D341Med (cell line): ENCODE results near the gene SDR39U1.

Experiments used
- DNase-seq: peaks from one replicate; pipeline ENCODE4 v3.0.0; 2012; ENCODE audit warnings: low spot score

The SDR39U1 gene

DNA sequence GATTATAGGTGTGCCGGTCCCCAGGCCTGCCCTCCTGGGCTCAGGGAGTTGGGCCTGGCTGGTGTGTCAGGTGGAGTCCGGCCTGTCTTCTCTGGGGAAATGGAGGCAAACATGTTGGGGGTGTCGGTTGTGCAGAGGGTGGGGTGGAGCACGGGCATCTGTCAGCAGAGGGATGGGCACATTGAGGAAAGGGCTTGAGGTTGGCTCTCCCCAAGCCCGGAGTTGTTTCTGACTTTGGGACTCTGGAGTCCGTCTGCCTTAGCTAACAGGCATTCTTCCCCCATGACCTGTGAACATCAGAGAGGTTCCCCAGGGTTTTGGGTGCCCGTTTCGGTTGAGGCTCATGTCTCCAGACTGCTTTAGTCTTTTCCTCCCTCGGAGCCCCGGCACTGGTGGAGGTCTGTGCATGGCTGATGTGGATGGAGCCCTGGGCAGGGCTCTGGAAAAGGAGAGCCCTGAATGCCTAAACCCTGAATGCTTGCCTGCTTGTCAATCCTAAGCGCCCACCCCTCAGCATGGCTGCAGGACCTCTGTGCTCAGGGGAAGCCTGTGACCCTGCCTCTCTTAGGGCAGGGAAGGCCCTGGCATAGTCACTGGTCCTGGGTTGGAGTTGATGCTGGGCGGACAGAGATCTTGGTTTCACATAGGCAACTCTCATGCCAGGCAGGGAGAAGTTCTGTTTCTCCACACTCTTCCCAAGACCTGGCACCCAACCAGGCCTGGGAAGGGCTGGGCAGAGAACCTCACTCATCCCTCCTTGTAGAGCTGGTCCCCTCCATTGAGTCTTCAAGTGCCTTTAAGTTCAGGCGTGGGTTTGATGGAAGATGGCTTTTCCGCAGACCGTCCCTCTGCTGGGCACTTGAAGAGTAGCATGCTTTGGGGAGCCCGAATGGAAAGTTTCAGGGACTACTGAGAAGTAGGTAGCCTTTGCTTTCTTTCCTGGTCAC, 30.9 kb downstream of the SDR39U1 start:
- DNase-seq, result peak; percentile 71

DNA sequence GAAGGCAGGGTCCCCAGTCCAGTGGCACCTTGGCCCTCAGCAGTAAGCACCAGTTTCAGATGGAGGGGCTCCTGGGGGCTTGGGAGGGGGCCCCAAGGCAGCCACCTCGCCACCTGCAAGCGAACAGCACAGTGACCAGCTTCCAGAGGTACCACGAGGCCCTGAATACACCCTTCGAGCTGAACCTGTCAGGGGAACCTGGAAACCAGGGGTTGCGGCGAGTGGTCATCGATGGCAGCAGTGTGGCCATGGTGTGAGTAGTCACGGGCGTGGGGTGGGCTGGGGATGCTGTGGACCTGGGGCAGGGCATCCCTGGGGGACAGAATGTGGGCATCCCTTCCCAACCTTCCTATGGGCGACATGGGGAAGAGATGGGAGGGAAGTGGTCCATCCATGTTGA, 32.6 kb downstream of the SDR39U1 start:
- no peak for DNase-seq

DNA sequence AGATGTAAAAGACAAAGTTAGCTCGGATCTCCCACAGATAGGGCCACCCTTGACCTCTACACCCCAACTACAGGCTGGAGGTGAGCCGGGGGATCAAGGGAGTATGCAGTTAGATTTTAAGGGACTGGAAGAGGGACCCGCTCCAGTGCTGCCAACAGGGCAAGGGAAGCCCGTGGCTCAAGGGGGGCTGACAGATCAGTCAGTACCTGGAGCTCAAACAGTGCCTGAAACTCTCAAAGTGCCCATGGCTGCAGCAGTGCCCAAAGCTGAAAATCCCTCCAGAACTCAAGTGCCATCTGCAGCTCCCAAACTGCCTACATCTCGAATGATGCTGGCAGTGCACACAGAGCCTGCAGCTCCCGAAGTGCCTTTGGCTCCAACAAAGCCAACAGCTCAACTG, 33.4 kb downstream of the SDR39U1 start:
- no peak for DNase-seq

DNA sequence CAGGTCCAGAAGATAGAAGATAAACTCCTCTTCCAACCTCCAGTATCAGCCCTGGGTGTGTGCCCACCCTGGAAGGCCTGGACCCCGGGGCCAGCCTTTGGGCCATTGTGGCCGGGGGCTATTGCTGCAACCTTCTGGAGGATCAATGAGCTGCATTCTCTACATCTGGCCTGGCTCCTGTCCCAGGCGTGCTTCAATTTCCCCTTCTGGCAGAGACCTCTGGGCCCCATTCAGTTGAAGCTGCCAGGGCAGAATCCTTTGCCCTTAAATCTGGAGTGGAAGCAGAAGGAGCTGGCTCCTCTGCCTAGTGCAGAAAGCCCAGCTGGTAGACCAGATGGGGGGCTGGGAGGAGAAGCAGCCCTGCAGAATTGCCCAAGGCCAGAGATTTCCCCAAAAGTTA, 33.8 kb downstream of the SDR39U1 start:
- DNase-seq, result no peak

DNA sequence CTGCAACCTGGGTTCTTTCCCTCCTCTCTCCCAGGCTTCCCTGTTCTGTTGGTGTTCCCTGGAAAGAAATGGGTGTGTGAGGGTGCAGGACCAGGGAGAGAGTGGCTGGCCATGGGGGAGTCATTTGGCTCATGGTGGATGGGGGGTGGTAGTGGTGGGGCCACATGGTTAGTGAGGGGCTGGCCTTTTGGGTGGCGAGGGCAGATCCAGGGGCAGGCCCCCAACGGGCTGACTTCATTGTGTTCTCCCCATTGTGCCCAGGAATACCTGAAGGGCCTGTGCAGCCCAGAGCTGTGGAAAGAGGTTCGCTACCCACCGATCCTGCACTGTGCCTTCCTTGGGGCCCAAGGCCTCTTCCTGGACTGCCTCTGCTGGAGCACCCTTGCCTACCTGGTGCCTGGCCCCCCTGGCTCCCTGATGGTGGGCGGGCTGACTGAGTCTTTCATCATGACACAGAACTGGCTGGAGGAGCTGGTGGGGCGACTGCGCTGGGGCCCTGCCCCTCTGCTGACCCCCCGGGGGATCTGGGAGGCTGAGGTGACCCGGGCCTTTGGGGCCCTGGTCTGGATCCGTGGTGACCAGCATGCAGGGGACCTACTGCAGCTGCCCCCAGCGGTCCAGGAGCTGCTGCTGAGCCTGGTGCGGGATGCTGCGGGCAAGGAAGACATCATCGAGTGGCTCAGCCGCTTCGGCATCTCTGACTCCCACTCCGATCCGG, 34.8 kb downstream of the SDR39U1 start:
- DNase-seq, result no peak

DNA sequence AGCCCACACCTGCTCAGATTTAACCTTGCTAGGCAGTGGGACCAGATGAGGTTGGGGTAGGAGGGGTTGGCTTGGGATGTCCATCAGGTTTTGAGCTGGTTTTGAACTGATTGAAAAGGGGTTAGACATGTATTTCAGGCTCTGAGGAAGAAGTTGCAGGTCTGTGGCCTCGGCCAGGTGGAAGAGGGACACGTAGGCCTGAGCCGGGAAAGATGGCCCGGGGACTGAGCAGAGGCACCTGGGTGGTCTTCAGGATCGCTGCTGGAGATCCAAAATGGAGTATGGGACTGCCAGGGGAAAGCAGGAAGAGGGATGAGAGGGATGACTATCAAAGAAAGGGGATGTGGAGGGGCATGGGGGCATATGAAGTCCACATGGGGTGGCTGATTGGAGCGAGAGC, 36.2 kb downstream of the SDR39U1 start:
- DNase-seq, result no peak

DNA sequence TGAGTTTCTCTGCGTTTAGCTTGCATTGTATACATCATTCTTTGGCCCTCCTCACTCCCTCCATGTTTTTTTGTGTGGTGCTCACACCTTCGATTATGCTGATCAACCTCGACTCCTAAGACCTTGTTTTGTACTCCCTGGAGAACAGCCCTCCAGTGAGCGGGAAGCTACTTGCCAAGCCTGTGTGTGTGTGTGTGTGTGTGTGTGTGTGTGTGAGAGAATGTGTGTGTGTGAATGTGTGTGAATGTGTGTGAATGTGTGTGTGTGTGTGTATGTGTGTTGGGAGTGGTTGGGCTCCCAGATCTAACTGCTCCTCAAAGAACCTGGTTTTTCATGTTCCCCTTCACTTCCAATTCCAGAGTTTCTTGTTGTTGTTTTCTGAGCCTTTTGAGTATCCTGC, 37.8 kb downstream of the SDR39U1 start:
- no peak for DNase-seq

DNA sequence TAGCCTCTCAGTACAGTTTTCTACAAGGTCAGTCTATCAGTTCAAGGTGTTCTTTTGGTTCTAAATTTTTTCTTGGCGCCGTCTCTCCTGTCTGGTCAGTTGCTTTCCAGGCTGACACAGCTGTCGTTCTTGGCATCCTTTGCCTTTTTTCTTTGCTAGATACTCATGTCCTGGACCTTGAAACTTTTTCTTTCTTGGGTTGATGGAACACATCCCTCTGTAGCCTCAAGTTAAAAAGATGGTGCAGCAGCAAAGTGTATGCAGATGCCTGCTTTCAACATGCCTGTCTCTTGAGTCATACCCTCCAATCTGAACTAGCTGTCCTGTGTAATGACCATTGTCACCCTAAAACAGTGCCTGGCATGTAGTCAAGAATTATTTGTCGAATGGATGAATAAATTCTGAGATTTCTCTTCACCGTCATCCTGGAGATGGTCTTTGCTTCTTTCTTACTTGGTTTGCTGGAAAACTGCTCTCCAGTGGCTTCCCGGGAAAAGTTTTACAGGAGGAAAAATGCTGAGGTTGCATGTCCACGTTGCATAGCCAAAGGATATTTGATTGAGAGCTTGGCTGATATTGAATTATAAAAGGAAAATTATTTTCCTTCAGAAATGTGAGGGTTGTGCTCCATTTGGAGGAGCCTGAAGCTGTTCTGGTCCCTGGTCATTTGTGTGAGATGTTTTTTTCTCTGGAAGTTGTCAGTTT, 39.1 kb downstream of the SDR39U1 start:
- DNase-seq, result no peak

DNA sequence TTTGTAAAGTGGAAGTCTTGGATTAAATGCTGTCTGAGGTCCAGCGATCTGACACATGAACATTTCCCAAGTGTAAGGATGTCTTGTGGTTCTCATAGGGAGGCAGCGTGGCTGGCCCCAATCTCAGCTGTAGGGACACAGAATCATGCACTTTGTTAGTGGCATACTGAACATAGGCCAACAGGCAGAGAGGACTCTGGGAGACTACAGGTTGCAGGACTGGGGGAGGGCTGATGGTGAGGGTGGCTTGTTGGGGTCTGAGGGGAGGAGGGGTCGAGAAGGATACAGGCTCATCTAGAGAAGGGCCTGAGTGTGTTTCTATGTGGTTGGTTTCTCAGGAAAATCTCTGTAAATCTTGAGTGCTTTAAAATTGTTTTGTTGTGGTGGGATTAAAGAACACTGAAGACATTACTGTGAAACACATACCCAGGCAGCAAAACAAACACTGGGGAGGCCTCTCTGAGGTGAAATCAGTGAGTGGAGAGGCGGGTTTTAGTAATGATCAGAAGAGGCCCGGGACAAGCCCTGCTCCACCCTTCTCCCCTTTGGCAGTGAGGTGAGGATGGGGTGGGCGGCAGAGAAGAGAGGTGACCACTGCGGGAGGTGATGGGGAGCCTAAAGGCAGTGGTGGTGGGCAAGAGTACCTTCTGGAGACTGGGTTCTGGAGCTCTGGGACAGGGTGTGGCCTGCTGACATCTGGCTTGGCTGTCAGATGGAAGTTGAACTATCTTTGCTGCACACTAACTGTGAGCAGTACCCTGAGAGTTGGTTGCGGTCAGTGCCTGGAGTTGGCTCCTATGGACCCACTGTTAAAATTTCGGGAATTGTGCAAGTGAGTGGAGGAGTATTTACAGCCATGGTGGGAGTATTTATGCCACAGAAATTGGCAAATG, 40.5 kb downstream of the SDR39U1 start:
- no peak for DNase-seq

DNA sequence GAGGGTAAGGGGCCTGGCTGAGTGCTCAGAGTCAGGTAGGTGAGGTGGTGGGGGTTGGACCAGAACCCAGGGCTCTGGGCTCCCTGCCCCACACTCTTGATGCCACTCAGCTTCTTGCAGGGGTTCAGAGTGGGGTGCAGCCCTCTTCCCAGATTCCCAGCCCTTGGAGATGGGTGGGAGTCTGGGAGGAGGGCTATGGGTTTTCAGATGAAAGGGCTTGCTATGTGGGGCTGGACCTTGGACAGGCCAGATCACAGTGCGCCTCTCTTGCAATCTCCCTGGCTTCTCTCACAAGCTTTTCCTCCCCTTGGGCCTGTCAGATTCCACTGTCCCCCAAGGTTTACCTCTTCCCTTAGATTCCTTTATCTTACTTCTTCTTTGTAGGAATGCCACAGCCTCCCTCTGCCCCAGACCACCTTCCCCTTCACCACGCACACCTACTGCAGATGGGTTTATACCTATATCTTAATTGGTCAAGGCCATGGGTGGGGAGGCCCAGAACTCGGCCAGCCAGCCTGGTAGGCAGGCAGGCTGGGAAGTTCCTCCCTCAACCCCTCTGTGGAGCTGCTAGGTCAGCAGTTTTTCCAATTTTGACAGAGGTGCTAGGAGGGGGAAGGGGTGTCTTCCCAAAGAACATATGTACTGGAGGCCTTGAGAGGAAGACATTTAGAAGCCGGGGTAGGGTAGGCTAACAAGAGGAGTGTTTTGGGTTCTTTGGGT, 42.4 kb downstream of the SDR39U1 start:
- no peak for DNase-seq

DNA sequence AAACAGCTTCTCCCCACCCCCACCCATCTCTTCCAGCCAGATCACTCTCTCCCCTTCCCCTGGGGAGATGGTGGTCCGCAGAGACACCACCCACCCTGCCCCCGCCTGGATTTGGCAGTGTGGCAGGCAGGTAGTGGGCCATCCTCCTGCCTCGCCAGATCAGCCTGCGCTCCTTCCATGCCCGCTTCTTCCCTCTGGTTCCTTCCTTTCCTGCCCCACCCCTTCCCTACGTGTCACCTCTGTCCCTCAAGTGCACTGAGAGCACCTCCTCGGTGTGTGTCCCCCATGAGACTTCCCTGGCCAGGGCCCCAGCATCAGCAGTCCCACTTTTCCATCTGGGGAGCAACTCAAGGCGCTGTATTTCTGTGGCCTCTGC, 43.1 kb downstream of the SDR39U1 start:
- DNase-seq, result no peak

DNA sequence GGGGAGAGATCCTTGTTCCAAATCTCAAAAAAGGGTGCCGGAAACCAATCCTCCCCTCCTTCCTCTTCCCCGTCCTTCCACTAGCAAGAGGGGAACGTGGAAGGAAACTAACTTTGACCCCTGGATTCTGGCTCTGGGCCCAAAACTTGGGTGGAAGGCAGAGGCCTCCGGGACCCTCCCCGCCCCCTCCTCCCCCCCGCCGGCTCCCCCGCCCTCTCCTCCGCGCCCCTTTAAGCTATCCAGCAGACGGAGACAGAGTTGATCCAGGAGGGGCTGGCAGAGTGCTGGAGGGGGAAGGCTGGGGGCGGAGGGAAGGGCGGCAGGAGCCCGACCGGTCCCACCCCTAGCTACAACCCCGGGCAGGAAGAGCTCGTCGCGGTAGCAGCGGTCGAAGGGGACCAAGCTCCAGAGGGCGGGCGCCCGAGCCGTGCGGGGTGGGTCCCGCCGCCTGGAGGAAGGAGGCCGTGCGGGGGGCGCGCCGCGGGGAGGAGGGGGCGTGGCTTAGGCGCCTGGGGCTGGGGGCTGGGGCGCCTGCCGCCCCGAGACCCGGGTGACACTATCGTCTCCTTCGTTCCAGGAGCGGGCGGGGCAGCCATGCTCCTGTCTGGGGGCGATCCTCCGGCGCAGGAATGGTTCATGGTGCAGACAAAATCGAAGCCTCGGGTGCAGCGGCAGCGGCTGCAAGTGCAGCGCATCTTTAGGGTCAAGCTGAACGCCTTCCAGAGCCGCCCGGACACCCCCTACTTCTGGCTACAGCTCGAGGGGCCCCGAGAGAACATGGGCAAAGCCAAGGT, 43.7 kb downstream of the SDR39U1 start, which contains the start of gene NYNRIN:
Gene NYNRIN (plus strand): TSS at position 351 of the 794 bp plus-strand sequence. CDS start 244 bp downstream, at position 595.
- peak; percentile 62 for DNase-seq

DNA sequence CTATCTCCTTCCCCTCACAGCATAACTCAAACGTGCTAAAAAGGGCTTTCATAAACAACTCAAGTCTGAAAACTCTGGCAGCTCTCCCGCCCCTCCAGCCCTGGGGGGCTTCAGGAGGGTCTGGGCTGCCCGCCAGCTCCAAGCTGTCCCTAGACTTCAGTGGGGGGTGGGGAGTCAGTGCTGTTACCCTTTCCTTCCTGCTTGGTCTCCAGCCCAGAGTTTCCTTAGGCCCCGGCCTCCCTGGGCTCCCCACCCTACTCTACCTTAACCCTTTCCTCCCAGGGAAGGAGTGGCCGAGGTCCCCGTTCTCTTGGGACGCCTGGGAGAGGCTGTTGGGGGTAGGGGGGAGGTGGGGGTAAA, 44.3 kb downstream of the SDR39U1 start:
- no peak for DNase-seq

DNA sequence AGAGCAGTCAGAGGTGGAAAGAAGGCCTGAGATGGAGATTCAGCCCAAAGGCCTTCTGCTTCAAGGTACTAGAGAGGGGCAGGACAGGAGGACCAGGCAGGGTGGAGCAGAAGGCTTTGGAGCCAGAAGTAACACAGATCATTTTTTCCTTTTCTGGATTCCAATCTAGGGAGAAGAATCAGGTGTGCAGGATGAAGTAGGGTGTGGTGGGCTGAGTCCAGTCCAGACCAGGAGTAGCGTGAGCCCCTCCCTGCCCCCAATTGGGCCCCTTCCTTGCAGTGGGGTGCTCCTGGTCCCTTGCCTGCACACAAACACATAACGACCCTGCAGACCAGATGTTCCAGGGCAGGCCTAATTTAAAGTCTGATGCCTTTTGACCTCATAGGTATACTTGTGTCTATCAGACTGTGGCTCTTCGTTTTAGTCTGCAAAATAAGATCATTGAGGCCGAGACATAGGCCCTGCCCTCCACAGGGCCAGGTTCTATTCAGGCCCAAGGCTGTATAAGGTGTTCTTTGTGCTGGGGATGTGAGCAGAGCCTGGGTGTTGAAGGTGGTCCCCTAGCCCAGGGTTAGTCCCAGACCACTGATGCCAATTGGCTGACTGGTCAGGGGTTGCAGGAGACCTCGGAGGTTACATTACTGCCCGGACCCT, 44.8 kb downstream of the SDR39U1 start:
- no peak for DNase-seq

DNA sequence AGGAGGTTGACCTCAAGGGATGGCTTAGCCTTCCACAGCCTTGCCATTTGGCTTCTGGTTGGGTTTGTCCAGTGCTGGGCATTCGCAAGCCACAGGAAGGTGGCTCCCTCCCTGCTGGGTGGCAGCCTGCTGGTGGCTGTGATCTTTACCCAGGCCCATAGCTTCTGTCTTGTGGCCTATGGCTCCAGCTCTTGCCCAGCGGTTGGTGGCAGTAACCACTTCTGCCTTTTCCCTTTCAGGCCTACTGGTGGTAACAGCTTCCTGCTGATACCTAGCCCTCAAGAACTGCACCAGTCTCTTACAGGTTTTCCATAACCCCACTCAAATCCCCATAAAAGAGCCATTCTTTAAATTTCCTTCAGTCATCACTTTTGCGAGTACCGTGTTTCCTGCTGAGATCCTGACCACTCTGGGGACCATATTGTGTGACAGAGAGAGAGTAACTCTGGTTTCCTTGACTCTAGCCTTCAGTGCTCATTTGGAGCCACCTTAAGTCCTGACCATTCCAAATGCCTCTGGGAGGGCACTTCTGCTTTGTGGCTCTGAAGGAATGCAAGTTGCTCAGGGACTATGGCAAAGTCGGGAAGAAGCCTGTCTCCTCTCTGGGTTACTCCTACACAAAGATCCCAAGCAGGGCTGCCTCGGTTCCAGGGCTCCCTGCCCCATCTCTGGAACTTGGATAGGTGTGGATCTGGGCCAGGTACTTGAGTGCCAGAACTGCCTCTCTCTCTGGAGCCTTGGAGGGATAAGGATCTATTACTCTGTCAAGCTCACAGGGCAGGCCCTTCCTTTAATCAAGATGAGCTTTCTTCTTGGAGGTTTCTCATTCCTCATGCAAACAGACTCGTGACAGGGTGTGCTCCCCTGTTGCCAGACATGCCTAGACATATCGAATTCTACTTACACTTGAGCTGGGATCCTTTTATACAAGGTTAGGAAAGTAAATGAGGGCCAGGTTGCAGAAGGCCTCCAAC, 46.7 kb downstream of the SDR39U1 start:
- no peak for DNase-seq

DNA sequence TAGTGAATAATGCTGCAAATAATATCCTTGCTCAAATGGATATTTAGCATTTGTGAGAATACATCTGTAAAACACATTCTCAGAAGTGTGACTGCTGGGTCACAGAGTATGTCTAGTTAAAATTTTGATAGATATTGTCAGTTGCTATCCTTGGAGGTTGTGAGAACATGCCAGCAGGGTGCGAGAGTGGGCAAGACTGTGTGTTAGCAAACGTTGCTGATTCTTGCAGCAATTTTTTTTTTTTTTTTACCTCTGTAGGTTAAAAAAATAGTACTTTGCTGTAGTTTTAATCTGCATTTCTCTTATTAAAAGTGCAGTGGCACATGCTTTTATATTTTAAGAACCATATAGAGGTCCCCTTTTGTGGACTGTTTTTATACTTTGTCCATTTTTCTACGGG, 48.3 kb downstream of the SDR39U1 start:
- DNase-seq, result no peak

DNA sequence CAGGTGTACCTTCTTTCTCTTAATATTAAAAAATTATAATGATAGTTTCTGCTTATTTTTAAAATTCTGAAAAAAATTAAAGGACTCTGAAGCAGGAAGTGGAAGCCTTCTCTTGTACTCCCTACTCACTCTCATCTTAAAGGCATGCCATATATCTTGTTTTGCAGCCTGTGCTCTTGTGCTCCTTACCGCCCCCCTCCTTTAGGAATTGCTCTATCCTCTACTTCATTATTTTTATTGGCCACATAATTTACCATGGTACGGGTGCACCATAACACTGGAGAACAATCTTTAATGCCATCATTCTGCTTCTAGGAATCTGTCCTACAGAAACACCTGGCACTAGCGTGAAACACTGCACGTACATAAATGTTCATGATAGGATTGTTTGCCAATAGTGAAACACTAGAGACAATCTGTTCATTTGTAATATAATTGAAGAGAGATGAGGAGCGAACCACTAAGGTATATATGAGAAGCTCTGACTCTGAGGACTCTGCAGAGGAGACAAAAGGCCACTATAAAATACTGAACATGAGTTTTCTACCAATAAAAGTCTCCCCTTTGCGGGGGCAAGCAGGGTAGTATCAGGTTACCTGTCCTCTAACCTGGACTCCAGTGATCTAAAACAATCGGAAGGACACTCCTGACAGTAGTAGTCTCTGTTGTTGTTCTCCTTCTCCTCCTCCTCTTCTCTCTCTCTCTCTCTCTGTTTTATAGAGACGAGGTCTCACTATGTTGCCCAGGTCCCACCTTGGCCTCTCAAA, 50.1 kb downstream of the SDR39U1 start:
- no peak for DNase-seq
